ENCODE measurements around the gene CASQ2. TPM values are rescaled to one million over a fixed set of nuclear protein-coding genes. Genes with fewer than 3 reads are reported as not detected.
A peak's percentile ranks its signal among the peaks of the same experiment; 100 is the strongest.

Gene CASQ2
- total RNA-seq, 1 experiment from 2014 or later = not detected

DNA sequence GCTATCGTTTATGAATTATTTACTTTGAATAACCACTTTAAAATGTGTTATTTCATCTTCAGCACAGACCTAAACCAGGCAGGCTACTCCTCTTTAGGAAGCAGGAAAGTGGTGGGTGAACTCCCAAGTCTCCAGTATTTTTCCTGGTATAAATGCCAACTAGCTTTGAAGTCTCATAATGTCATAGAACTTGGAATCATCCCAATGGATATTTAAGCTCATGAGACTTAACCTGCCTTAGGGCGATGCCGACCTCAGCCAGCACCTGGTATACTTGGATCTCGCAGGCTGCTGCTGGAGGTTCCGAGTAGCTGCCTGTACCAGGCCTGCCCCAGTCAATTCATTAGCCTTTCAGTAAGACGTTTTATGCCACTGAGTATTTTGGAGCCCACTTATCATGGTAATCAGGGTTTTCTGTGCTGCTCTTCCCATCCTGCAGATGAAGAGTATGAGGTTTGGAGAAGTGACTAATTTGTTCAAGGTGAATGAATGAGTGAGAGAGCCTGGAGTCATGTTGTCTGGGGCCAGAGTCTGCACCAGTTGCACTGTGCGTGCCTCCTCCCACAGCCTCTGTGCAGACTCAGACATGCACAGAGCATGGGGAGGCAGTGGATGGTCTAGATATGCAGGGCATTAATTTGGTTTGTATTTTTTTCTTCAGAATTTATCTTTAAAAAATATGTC lies 91.9 kb downstream of the CASQ2 start:
- no peak for TF ChIP-seq SIN3A (IDR thresholded peaks at IDR 0.05; ENCODE audit: low read depth)
- no peak for TF ChIP-seq ELF1 (IDR thresholded peaks at IDR 0.05; ENCODE audit: borderline replicate concordance, low read depth)
- TF ChIP-seq FOSL1 (IDR thresholded peaks at IDR 0.05; ENCODE audit: low read depth) = no peak
- TF ChIP-seq CEBPB (IDR thresholded peaks at IDR 0.05; ENCODE audit: low read depth) = no peak
- TF ChIP-seq ZNF274 (IDR thresholded peaks at IDR 0.05; ENCODE audit: low read depth, low read length) = no peak
- Histone ChIP-seq H3K36me3 (ENCODE audit: control insufficient read depth in 1 of 2, insufficient read depth in 2 of 2, low read length in 2 of 2) (no peaks in the 10 kb centered on the region), H3K4me1 (ENCODE audit: control insufficient read depth in 1 of 2, insufficient read depth in 2 of 2, low read length in 2 of 2) (peaks cover 33 to 64% of the 10 kb centered on the region in 2 experiments), H3K27ac (ENCODE audit: low read depth, low read length) (peak overlapping the region; percentile 40), H3K4me3 (replicated peaks in 1 of 2; ENCODE audit: low read depth in 1 of 2, low read length in 2 of 2) (no peak overlapping the region), H3K9ac (ENCODE audit: low read length) (no peak overlapping the region), H3K27me3 (ENCODE audit: insufficient read depth, low read length) (no peaks in the 10 kb centered on the region), H4K20me1 (ENCODE audit: insufficient read depth) (no peaks in the 10 kb centered on the region), H3K9me2 (ENCODE audit: insufficient read depth) (no peaks in the 10 kb centered on the region), H3K79me2 (ENCODE audit: insufficient read depth, low read length) (peaks cover 3% of the 10 kb centered on the region; the same call in 1 of the 2 replicates), H3K9me3 (ENCODE audit: control insufficient read depth in 1 of 2, insufficient read depth in 1 of 2, low read depth in 1 of 2, low read length in 2 of 2) (no peaks in the 10 kb centered on the region), H3K4me2 (ENCODE audit: low read length) (peak overlapping the region; percentile 4; the same call in 1 of the 2 replicates), H2AFZ (ENCODE audit: low read depth, low read length, poor library complexity, severe bottlenecking) (no peak overlapping the region)
- CTCF ChIA-PET = no interaction called here
- intact Hi-C loops (cut with micrococcal nuclease) = no loop called here
- POLR2A ChIA-PET = no interaction called here
- no peak for ATAC-seq
- BruUV-seq (replicated peaks) = no TSS peak
- RAD21 ChIA-PET (ENCODE audit: low non-redundant PET in 1 of 2, low total read pairs in 2 of 2, uncharacterized antibody in 2 of 2, unreplicated experiment in 2 of 2) = no interaction called here
- DNase-seq (ENCODE audit: low read depth, low spot score) = no peak

DNA sequence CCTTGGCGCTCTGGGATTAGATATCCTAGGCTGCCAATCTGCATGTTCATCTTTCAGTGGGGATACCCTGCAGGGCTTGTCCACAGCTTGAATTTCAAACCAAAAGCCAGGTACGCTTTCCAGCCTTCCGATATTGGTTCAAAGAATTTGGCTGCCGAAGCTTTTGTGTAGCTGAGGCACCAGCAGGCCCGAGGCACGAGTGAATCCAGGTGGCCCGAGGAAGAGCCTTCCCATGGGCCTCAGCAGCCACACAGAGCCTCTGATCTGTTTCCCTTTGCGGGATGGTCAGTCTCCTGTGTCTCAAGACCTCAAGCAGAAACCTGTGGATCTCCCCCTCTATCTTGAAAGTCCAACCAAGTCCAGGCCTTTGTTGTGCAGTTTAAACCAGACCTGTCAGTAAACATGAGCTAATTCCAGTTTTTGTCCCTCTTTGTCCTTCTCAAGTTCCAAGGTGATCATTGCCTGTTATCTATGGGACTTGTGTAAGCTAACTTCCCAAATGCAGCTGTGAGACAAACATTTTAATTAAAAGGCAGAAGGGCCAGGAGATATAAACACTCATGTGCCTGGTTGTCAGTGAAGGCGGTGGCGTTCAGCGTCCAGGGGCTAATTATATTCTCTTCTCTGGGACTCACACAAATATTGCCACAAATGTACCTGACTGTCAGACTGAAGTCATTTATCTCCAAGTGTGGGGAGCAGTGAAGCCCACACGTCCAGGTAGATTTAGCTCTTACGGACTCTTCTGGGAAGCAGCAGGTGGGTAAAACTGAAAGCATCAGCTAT lies 96.1 kb downstream of the CASQ2 start:
- ChIA-PET RAD21 (ENCODE audit: low non-redundant PET in 1 of 2, low total read pairs in 2 of 2, uncharacterized antibody in 2 of 2, unreplicated experiment in 2 of 2) (no interaction called here), POLR2A (no interaction called here), CTCF (interaction anchor here (5.9 kb wide), 1 partner anchor 34 kb away, joined by 32 read pairs; no protein-coding TSS in a partner anchor)
- Histone ChIP-seq H3K9ac (ENCODE audit: low read length) (peak overlapping the region; percentile 54), H3K79me2 (ENCODE audit: insufficient read depth, low read length) (peaks cover 14% of the 10 kb centered on the region), H4K20me1 (ENCODE audit: insufficient read depth) (peaks cover 3% of the 10 kb centered on the region; the same call in 1 of the 2 replicates), H3K4me3 (replicated peaks in 1 of 2; ENCODE audit: low read depth in 1 of 2, low read length in 2 of 2) (no peak overlapping the region), H3K27me3 (ENCODE audit: insufficient read depth, low read length) (no peaks in the 10 kb centered on the region), H3K9me2 (ENCODE audit: insufficient read depth) (no peaks in the 10 kb centered on the region), H3K4me1 (ENCODE audit: control insufficient read depth in 1 of 2, insufficient read depth in 2 of 2, low read length in 2 of 2) (peaks cover 64 to 87% of the 10 kb centered on the region in 2 experiments), H2AFZ (ENCODE audit: low read depth, low read length, poor library complexity, severe bottlenecking) (no peak overlapping the region), H3K36me3 (ENCODE audit: control insufficient read depth in 1 of 2, insufficient read depth in 2 of 2, low read length in 2 of 2) (no peaks in the 10 kb centered on the region), H3K9me3 (ENCODE audit: control insufficient read depth in 1 of 2, insufficient read depth in 1 of 2, low read depth in 1 of 2, low read length in 2 of 2) (no peaks in the 10 kb centered on the region), H3K4me2 (ENCODE audit: low read length) (peak overlapping the region; percentile 85), H3K27ac (ENCODE audit: low read depth, low read length) (peak overlapping the region; percentile 90)
- intact Hi-C loops (cut with micrococcal nuclease) = loop anchor here (5.0 kb wide), 1 partner anchor 750 kb away; no protein-coding TSS in a partner anchor
- BruUV-seq (replicated peaks) = no TSS peak
- DNase-seq (ENCODE audit: low read depth, low spot score) (no peak), ATAC-seq (no peak)
- TF ChIP-seq POLR2A (IDR thresholded peaks at IDR 0.05; ENCODE audit: borderline replicate concordance, extremely low read depth, insufficient read depth, insufficient read length) (no peak), EZH2phosphoT487 (IDR thresholded peaks at IDR 0.05; ENCODE audit: borderline replicate concordance) (no peak), JUND (IDR thresholded peaks at IDR 0.05) (no peak), CEBPB (IDR thresholded peaks at IDR 0.05; ENCODE audit: low read depth) (no peak), EGR1 (IDR thresholded peaks at IDR 0.05; ENCODE audit: low read depth) (no peak), RAD21 (IDR thresholded peaks at IDR 0.05; ENCODE audit: low read depth) (no peak), SRF (IDR thresholded peaks at IDR 0.05; ENCODE audit: low read depth) (no peak)
- TF ChIP-seq, protein P1, sequence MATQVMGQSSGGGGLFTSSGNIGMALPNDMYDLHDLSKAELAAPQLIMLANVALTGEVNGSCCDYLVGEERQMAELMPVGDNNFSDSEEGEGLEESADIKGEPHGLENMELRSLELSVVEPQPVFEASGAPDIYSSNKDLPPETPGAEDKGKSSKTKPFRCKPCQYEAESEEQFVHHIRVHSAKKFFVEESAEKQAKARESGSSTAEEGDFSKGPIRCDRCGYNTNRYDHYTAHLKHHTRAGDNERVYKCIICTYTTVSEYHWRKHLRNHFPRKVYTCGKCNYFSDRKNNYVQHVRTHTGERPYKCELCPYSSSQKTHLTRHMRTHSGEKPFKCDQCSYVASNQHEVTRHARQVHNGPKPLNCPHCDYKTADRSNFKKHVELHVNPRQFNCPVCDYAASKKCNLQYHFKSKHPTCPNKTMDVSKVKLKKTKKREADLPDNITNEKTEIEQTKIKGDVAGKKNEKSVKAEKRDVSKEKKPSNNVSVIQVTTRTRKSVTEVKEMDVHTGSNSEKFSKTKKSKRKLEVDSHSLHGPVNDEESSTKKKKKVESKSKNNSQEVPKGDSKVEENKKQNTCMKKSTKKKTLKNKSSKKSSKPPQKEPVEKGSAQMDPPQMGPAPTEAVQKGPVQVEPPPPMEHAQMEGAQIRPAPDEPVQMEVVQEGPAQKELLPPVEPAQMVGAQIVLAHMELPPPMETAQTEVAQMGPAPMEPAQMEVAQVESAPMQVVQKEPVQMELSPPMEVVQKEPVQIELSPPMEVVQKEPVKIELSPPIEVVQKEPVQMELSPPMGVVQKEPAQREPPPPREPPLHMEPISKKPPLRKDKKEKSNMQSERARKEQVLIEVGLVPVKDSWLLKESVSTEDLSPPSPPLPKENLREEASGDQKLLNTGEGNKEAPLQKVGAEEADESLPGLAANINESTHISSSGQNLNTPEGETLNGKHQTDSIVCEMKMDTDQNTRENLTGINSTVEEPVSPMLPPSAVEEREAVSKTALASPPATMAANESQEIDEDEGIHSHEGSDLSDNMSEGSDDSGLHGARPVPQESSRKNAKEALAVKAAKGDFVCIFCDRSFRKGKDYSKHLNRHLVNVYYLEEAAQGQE (IDR thresholded peaks at IDR 0.05; ENCODE audit: low read depth) = no peak
